Psoas muscle (tissue), 8 donors: ENCODE results near the gene IL1R2. TPM values are rescaled to one million over a fixed set of nuclear protein-coding genes. Genes with fewer than 3 reads are reported as not detected.

ENCODE experiments used
- ATAC-seq, 4 donors: fragments of 200-7000 bp; cut with Tn5 transposase; one replicate each; pipeline ENCODE4 v1.9.1; 2020; ENCODE audit warnings: moderate library complexity in 3 of 4, mild to moderate bottlenecking in 2 of 4
- DNase-seq, 2 donors: peaks; one replicate each; pipeline ENCODE4 v3.0.0-alpha.2; 2020
- H3K27ac ChIP-seq: fragments of 200-600 bp; one replicate; pipeline ENCODE4 v1.8.0; 2022
- H3K27me3 ChIP-seq, 3 donors: fragments of 200-600 bp in 1 of 3; one replicate each; pipeline versions ENCODE4 v1.6.1 to v1.8.0; 2013 to 2022; ENCODE audit warnings: low read length in 2 of 3, mild to moderate bottlenecking in 2 of 3, moderate library complexity in 1 of 3; ENCODE audit not compliant: insufficient read depth in 3 of 3
- H3K36me3 ChIP-seq, 2 donors: fragments of 200-600 bp in 1 of 2; one replicate each; pipeline versions ENCODE4 v1.6.1 to v1.8.0; 2013 to 2022; ENCODE audit warnings: low read depth in 1 of 2, mild to moderate bottlenecking in 1 of 2, moderate library complexity in 1 of 2; ENCODE audit not compliant: insufficient read depth in 1 of 2
- H3K4me1 ChIP-seq: fragments of 200-600 bp; one replicate; pipeline ENCODE4 v1.8.0; 2022
- H3K4me3 ChIP-seq: fragments of 200-600 bp; one replicate; pipeline ENCODE4 v1.8.0; 2022; ENCODE audit warnings: mild to moderate bottlenecking
- H3K9me3 ChIP-seq: fragments of 200-600 bp; one replicate; pipeline ENCODE4 v1.8.0; 2022
- WGBS, 3 donors: extraction: QIAGEN DNeasy Blood & Tissue Kit; methylation state at CpG; one replicate each; pipeline versions ENCODE4 v1.1.6 to v1.1.7; 2013; 5-methylcytosine and 5-hydroxymethylcytosine counted together
- intact Hi-C, 2 donors: fragments of 100-400 bp; cut with DNase I; formaldehyde crosslinking; loops; one replicate each; pipeline versions ENCODE4 v1.11.0 to v1.14.2; 2022
- polyA plus RNA-seq, 3 donors: library from polyadenylated mRNA; stranded (reverse); fragments of 200-250 nt; gene quantifications; one replicate each; pipeline ENCODE4 v1.2.3, GENCODE V29; 2013
- total RNA-seq, 4 donors: library from RNA; stranded (reverse); fragmentation: NEBNext Ultra II Directional in 2 of 4; extraction: Animal tissue kit (Norgen Biotek cat#: 25700) in 2 of 4; gene quantifications; one replicate each; pipeline versions ENCODE4 v1.2.1 to v1.2.4, GENCODE V29; 2021 to 2023
- TF ChIP-seq, protein P1 (sequence below): fragments of 200-600 bp; IDR thresholded peaks from one replicate; pipeline ENCODE4 v1.8.0; 2022; ENCODE audit warnings: antibody characterized with exemption
- donor health status: healthy with polysubstance abuse.
- donor health status: DM: no; HTN: no; CAD: no; lungs with moderate emphysema.
- donor health status: Bipolar disorder and iron deficiency.
- donor health status: healthy.
- donor health status: DM: yes; HTN: yes; CAD: no.
- donor health status: DM: no; HTN: no; CAD: no.
- donor health status: DM: no; HTN: no; CAD: no.
- donor health status: DM: yes; HTN: yes; CAD: no.

IL1R2 gene
- total and polyA plus RNA-seq, 7 donors: 0.41 to 3.4 (median 1.3) TPM

DNA sequence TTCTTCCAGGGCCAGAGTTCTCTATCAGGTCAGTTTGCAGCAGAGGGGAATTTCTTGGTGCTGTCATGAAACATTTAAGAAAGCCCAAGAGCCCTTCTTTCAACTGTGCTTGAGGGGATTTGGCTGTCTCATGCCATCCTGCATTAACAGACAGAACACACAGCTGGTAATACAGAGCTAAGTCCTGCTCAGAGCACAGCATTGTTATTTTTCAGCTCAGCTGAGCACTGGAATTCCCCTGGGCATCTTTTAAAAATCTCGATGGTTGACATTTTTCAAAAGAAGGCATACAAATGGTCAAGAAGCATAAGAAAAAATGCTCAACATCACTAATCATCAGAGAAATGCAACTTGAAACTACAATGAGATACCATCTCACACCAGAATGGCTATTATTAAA, 14.9 kb upstream of the IL1R2 start:
- no peak for DNase-seq
- intact Hi-C loops: no loop called here
- H3K27me3 ChIP-seq: no peaks in the 10 kb centered on the region
- no peaks in the 10 kb centered on the region for H3K9me3 ChIP-seq
- no peak overlapping the region for H3K27ac ChIP-seq
- no peaks in the 10 kb centered on the region for H3K36me3 ChIP-seq
- TF ChIP-seq, protein P1, sequence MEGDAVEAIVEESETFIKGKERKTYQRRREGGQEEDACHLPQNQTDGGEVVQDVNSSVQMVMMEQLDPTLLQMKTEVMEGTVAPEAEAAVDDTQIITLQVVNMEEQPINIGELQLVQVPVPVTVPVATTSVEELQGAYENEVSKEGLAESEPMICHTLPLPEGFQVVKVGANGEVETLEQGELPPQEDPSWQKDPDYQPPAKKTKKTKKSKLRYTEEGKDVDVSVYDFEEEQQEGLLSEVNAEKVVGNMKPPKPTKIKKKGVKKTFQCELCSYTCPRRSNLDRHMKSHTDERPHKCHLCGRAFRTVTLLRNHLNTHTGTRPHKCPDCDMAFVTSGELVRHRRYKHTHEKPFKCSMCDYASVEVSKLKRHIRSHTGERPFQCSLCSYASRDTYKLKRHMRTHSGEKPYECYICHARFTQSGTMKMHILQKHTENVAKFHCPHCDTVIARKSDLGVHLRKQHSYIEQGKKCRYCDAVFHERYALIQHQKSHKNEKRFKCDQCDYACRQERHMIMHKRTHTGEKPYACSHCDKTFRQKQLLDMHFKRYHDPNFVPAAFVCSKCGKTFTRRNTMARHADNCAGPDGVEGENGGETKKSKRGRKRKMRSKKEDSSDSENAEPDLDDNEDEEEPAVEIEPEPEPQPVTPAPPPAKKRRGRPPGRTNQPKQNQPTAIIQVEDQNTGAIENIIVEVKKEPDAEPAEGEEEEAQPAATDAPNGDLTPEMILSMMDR: no peak
- no peaks in the 10 kb centered on the region for H3K4me1 ChIP-seq
- H3K4me3 ChIP-seq: no peak overlapping the region
- ATAC-seq: no peak
- WGBS, 3 donors: 6 to 10% (median 9%) methylated on average over 1 of the region's 1 CpG

DNA sequence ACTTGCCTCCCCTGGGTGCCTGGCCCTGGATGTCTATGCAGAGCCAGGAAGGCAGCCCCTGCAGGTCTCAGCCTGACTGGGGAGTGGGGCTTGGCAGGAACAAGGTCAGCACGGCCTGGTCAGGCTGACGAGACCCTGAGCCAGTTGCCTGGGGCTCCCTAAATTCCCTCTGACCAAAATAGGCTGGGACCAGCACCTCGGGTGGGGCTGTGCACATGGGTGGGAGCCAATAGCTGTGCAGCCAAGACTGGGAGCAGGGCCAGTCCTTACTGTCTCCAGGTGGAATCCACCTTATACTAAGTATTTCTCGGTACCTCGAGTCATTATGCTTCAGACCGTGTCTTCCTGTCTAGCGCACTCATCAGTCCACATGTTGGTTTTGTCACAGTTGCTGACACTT, 11.4 kb upstream of the IL1R2 start:
- no peak for ATAC-seq
- H3K4me3 ChIP-seq: no peak overlapping the region
- no peak overlapping the region for H3K27ac ChIP-seq
- intact Hi-C loops: no loop called here
- H3K36me3 ChIP-seq: no peaks in the 10 kb centered on the region
- no peaks in the 10 kb centered on the region for H3K4me1 ChIP-seq
- WGBS, 3 donors: 78 to 91% (median 88%) methylated on average over 7 of the region's 7 CpGs
- TF ChIP-seq, protein P1: no peak
- no peaks in the 10 kb centered on the region for H3K9me3 ChIP-seq
- no peaks in the 10 kb centered on the region for H3K27me3 ChIP-seq
- DNase-seq: no peak

- Histone ChIP-seq H3K27me3 (no peaks in the 10 kb centered on the region), H3K36me3 (no peaks in the 10 kb centered on the region), H3K9me3 (no peaks in the 10 kb centered on the region), H3K27ac (no peak overlapping the region), H3K4me1 (no peaks in the 10 kb centered on the region), H3K4me3 (no peak overlapping the region)
- TF ChIP-seq, protein P1: no peak
- intact Hi-C loops: no loop called here
- WGBS, 3 donors: 82 to 85% (median 83%) methylated on average over 5 of the region's 5 CpGs
- ATAC-seq: no peak
- no peak for DNase-seq
Measured at GRCh38 chr2:101981066-101981465, 10.7 kb upstream of the IL1R2 start.

DNA sequence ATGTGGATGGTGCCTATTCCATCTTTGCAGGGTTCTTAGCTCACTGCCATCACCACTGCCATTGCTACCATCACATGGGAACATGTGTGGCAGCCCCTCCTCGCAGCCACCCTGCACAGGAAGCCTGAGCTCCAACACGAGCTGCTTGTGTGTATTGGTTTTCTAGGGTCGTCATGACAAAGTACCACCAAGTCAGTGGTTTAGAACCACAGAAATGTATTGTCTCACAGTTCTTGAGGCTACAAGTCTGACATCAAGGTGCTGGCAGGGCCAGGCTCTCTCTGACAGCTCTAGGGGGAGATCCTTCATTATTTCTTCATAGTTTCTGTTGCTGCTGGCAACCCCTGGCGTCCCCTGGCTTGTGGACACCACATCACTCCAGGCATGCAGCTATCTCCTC, 10.3 kb upstream of the IL1R2 start:
- DNase-seq (no peak), ATAC-seq (no peak)
- Histone ChIP-seq H3K9me3 (no peaks in the 10 kb centered on the region), H3K27me3 (no peaks in the 10 kb centered on the region), H3K4me3 (no peak overlapping the region), H3K4me1 (no peaks in the 10 kb centered on the region), H3K27ac (no peak overlapping the region), H3K36me3 (no peaks in the 10 kb centered on the region)
- TF ChIP-seq, protein P1: no peak
- 81 to 84% (median 82%) methylated on average over 4 of the region's 4 CpGs for WGBS, 3 donors
- intact Hi-C loops: no loop called here

DNA sequence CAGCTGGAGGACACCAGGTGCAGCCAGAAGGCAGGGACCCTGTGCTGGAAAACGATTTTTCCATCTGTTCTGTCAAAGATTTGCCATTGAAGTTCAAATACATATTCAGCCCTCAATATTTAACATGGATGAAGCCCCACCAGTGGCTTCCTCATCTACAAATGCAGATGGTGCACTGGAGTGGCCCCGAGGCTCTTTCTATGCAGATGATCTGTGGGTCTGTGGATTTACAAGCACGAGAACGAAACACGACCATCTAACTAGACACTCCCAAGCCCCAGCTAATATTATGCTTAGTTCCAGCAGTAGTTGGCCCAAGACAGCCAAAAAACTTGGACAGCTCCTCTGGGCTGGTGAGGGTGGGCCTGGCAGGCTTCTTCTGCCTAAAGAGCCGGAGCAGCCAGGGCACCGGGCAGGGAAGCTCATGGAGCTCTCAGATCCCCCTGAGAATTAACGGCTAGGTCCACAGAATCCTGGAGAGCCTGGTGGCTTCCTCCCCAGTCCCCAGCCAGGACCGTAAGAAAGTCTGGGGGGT, 9.2 kb upstream of the IL1R2 start:
- H3K27me3 ChIP-seq: no peaks in the 10 kb centered on the region
- H3K4me3 ChIP-seq: no peak overlapping the region
- H3K27ac ChIP-seq: no peak overlapping the region
- WGBS, 3 donors: 42 to 57% (median 54%) methylated on average over 9 of the region's 9 CpGs
- H3K36me3 ChIP-seq: no peaks in the 10 kb centered on the region
- TF ChIP-seq, protein P1: no peak
- no peaks in the 10 kb centered on the region for H3K9me3 ChIP-seq
- DNase-seq (no peak), ATAC-seq (no peak)
- intact Hi-C loops: no loop called here
- no peaks in the 10 kb centered on the region for H3K4me1 ChIP-seq
